Natural killer cell (primary cell): ENCODE data around the gene MAP1B. TPM values are rescaled to one million over a fixed set of nuclear protein-coding genes. Genes with fewer than 3 reads are reported as not detected.

Experiments used
- ATAC-seq, 3 donors: fragments of 150-1000 bp in 2 of 3; fragments of 200-7000 bp in 1 of 3; cut with Tn5 transposase; 1 replicate in 1 of 3; 2 replicates in 2 of 3; pipeline ENCODE4 v1.10.0; 2021; ENCODE audit warnings: mild to moderate bottlenecking in 2 of 3, moderate library complexity in 2 of 3
- DNase-seq, 2 donors: peaks; one replicate each; pipeline versions ENCODE4 v3.0.0 to v3.0.0-alpha.2; 2013 to 2021; ENCODE audit warnings: mixed read lengths in 1 of 2
- H3K27ac ChIP-seq: one replicate; pipeline ENCODE4 v1.5.1; 2013; ENCODE audit warnings: mild to moderate bottlenecking, low read length
- H3K27me3 ChIP-seq: one replicate; pipeline ENCODE4 v1.6.1; 2013; ENCODE audit warnings: low read length; ENCODE audit not compliant: control insufficient read depth, insufficient read depth
- H3K36me3 ChIP-seq: one replicate; pipeline ENCODE4 v1.6.1; 2013; ENCODE audit warnings: low read length; ENCODE audit not compliant: control insufficient read depth, insufficient read depth
- H3K4me1 ChIP-seq: one replicate; pipeline ENCODE4 v1.6.1; 2013; ENCODE audit warnings: low read length; ENCODE audit not compliant: control insufficient read depth, insufficient read depth
- H3K4me3 ChIP-seq: one replicate; pipeline ENCODE4 v1.5.1; 2013; ENCODE audit warnings: low read length
- H3K9me3 ChIP-seq: one replicate; pipeline ENCODE4 v1.6.1; 2013; ENCODE audit warnings: low read length; ENCODE audit not compliant: control insufficient read depth, insufficient read depth
- H3K27ac Mint-ChIP-seq, 2 donors: one replicate each; pipeline ENCODE4 v1.8.0; 2022; ENCODE audit warnings: mild to moderate bottlenecking in 2 of 2, mixed read lengths in 2 of 2, moderate library complexity in 1 of 2
- H3K27me3 Mint-ChIP-seq, 2 donors: one replicate each; pipeline ENCODE4 v1.8.0; 2022; ENCODE audit warnings: low read depth in 2 of 2, mixed read lengths in 2 of 2
- H3K36me3 Mint-ChIP-seq: one replicate; pipeline ENCODE4 v1.8.0; 2022; ENCODE audit warnings: mixed read lengths
- H3K4me1 Mint-ChIP-seq, 2 donors: one replicate each; pipeline ENCODE4 v1.8.0; 2022; ENCODE audit warnings: mixed read lengths in 2 of 2
- H3K4me3 Mint-ChIP-seq: one replicate; pipeline ENCODE4 v1.8.0; 2022; ENCODE audit warnings: mild to moderate bottlenecking, moderate library complexity, mixed read lengths
- H3K9me3 Mint-ChIP-seq, 2 donors: one replicate each; pipeline ENCODE4 v1.8.0; 2022; ENCODE audit warnings: mixed read lengths in 2 of 2
- WGBS: methylation state at CpG from one replicate; pipeline ENCODE4 v1.1.7; 2013; ENCODE audit warnings: missing lambda C conversion rate; ENCODE audit not compliant: insufficient coverage; 5-methylcytosine and 5-hydroxymethylcytosine counted together
- intact Hi-C: fragments of 100-400 bp; cut with micrococcal nuclease; formaldehyde crosslinking; loops from one replicate; pipeline ENCODE4 v1.14.2; 2022
- total RNA-seq, 4 donors: library from RNA; stranded (reverse); fragments of 120-200 nt in 1 of 4; gene quantifications; one replicate each; pipeline versions ENCODE4 v1.2.3 to v1.2.4, GENCODE V29; 2013 to 2022
- TF ChIP-seq, protein P1 (sequence below): fragments of 200-600 bp; IDR thresholded peaks from one replicate; pipeline ENCODE4 v1.8.0; 2022; ENCODE audit warnings: antibody characterized with exemption

The MAP1B gene
- total RNA-seq, 3 donors from 2014 or later (not counting 1 experiment from before 2014, with no cell fraction given), result 0.07 to 0.31 TPM; not detected in 1

GRCh38 chr5:72101828-72102227, 5.4 kb upstream of the MAP1B start:
- ATAC-seq (no peak), DNase-seq (no peak)
- Histone ChIP-seq H3K4me1 (no peaks in the 10 kb centered on the region), H3K9me3 (no peaks in the 10 kb centered on the region), H3K36me3 (no peaks in the 10 kb centered on the region), H3K4me3 (no peak overlapping the region), H3K27me3 (peaks cover 12% of the 10 kb centered on the region), H3K27ac (no peak overlapping the region)
- no peak overlapping the region for H3K4me3 Mint-ChIP-seq
- WGBS, result 75% methylated on average over 1 of the region's 1 CpG
- peaks cover 37 to 64% of the 10 kb centered on the region in 2 donors for H3K27me3 Mint-ChIP-seq
- H3K4me1 Mint-ChIP-seq, result peaks cover 0 to 4% of the 10 kb centered on the region in 2 donors
- TF ChIP-seq, protein P1, sequence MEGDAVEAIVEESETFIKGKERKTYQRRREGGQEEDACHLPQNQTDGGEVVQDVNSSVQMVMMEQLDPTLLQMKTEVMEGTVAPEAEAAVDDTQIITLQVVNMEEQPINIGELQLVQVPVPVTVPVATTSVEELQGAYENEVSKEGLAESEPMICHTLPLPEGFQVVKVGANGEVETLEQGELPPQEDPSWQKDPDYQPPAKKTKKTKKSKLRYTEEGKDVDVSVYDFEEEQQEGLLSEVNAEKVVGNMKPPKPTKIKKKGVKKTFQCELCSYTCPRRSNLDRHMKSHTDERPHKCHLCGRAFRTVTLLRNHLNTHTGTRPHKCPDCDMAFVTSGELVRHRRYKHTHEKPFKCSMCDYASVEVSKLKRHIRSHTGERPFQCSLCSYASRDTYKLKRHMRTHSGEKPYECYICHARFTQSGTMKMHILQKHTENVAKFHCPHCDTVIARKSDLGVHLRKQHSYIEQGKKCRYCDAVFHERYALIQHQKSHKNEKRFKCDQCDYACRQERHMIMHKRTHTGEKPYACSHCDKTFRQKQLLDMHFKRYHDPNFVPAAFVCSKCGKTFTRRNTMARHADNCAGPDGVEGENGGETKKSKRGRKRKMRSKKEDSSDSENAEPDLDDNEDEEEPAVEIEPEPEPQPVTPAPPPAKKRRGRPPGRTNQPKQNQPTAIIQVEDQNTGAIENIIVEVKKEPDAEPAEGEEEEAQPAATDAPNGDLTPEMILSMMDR, result no peak
- no peaks in the 10 kb centered on the region for H3K9me3 Mint-ChIP-seq
- no peak overlapping the region for H3K27ac Mint-ChIP-seq
- intact Hi-C loops, result no loop called here
- no peaks in the 10 kb centered on the region for H3K36me3 Mint-ChIP-seq

- TF ChIP-seq, protein P1, result no peak
- H3K9me3 ChIP-seq, result no peaks in the 10 kb centered on the region
- peaks cover 17% of the 10 kb centered on the region for H3K4me1 ChIP-seq
- no peak for DNase-seq
- peaks cover 17% of the 10 kb centered on the region for H3K27me3 ChIP-seq
- Mint-ChIP-seq H3K27me3 (peaks cover 45 to 61% of the 10 kb centered on the region in 2 donors), H3K4me1 (peaks cover 0 to 11% of the 10 kb centered on the region in 2 donors), H3K4me3 (peak overlapping the region; percentile 21), H3K36me3 (no peaks in the 10 kb centered on the region), H3K27ac (no peak overlapping the region), H3K9me3 (no peaks in the 10 kb centered on the region)
- no peak for ATAC-seq
- H3K4me3 ChIP-seq, result no peak overlapping the region
- intact Hi-C loops, result no loop called here
- WGBS, result 25% methylated on average over 10 of the region's 11 CpGs
- no peak overlapping the region for H3K27ac ChIP-seq
- H3K36me3 ChIP-seq, result no peaks in the 10 kb centered on the region
Observed at GRCh38 chr5:72106817-72107130, 501 bp upstream of the MAP1B start.

DNA sequence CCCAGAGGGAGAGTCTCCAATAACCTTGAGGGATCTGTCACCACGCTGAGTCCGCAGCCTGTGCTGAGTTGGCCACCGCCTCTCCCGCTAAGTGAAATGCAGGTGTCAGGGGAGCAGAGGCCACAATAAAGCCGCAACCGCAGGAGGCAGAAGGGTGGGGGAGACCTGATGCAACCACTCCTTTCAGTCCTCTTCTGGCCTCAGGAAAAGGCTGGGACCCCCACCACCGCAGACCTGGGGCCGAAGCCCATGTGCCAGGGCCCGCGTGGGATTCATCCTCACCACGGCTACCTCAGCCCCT, 576 bp downstream of the MAP1B start:
- H3K27ac ChIP-seq, result no peak overlapping the region
- Mint-ChIP-seq H3K27me3 (peaks cover 49 to 64% of the 10 kb centered on the region in 2 donors), H3K9me3 (no peaks in the 10 kb centered on the region), H3K4me1 (peaks cover 0 to 11% of the 10 kb centered on the region in 2 donors), H3K27ac (no peak overlapping the region), H3K4me3 (no peak overlapping the region), H3K36me3 (no peaks in the 10 kb centered on the region)
- TF ChIP-seq, protein P1, result no peak
- no peaks in the 10 kb centered on the region for H3K9me3 ChIP-seq
- DNase-seq (no peak), ATAC-seq (no peak)
- WGBS, result 1% methylated on average over 11 of the region's 11 CpGs
- H3K27me3 ChIP-seq, result peaks cover 17% of the 10 kb centered on the region
- no peak overlapping the region for H3K4me3 ChIP-seq
- H3K4me1 ChIP-seq, result peaks cover 17% of the 10 kb centered on the region
- intact Hi-C loops, result no loop called here
- no peaks in the 10 kb centered on the region for H3K36me3 ChIP-seq

- Histone ChIP-seq H3K27ac (no peak overlapping the region), H3K4me3 (no peak overlapping the region), H3K4me1 (peaks cover 17% of the 10 kb centered on the region), H3K9me3 (no peaks in the 10 kb centered on the region), H3K36me3 (no peaks in the 10 kb centered on the region), H3K27me3 (peaks cover 17% of the 10 kb centered on the region)
- peaks cover 0 to 11% of the 10 kb centered on the region in 2 donors for H3K4me1 Mint-ChIP-seq
- H3K36me3 Mint-ChIP-seq, result no peaks in the 10 kb centered on the region
- peak overlapping the region; percentile 25 for H3K4me3 Mint-ChIP-seq
- no peaks in the 10 kb centered on the region for H3K9me3 Mint-ChIP-seq
- peaks cover 50 to 66% of the 10 kb centered on the region in 2 donors for H3K27me3 Mint-ChIP-seq
- TF ChIP-seq, protein P1, result no peak
- H3K27ac Mint-ChIP-seq, result no peak overlapping the region
- 2% methylated on average over 64 of the region's 72 CpGs for WGBS
- ATAC-seq (no peak), DNase-seq (no peak)
- intact Hi-C loops, result no loop called here
Observed at GRCh38 chr5:72108202-72109061, 1.2 kb downstream of the MAP1B start.
